TTC549 (cell line): ENCODE results near the gene NR4A3.

Source experiments
- FAIRE-seq: peaks from 2 replicates; lab custom pipeline; 2012; peaks lifted over from hg19 to GRCh38; lab: Jason Lieb, UNC

Gene NR4A3

DNA sequence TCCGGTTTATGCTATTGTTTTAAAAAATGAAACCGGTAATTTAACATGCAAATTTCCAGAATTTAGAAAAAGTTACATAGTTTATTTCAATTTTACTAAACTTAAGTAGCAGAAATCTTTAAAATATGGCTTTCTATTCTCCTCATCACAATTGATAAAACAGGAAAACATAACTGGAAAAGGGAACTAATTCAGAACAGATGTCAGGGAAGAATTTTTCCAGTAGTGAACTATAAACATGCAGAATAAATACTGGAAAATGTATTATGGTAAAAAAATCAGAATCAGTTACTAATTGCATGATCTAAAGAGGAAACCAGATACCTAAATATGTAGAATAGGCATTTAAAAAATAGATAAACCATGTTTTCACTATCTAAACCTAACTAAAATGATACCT, 7.3 kb upstream of the NR4A3 start:
- FAIRE-seq: no peak

DNA sequence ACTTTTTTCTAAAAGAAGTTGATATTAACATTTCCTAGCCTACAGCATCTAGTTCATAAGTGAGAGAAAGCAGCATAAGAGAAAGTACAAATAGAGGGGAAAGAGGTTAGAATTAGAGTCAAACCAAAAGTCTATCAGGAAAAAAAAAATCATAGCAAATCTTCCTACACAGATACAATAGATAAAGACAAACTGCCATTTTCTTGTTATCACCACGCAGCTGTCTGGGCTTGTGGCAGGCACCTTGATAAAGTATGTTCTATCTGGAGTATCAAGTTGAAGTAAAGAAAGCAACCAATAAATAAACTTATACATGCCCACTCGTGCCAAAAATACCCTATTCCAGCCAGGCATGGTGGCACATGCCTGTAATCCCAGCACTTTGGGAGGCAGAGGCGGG, 5.3 kb upstream of the NR4A3 start:
- no peak for FAIRE-seq

DNA sequence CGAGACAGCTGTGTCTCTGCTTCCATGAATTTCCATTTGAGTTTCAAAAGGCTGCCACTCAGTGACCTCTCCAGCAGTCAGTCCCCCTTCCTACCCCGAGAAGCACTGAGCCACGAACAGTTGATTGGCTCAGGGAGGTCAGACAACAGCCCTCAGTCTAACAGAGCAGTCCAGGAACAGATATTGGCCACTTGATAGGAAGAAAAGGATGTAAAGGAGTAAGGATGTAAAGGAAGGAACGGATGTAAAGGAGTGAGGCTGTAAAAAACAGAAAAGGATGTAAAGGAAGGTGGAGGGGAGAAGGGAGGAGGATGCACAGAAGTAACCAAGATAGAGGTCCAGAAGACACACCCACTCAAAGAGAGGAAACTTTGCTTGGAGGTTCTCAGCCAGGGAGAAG, 3.2 kb upstream of the NR4A3 start:
- FAIRE-seq: no peak

DNA sequence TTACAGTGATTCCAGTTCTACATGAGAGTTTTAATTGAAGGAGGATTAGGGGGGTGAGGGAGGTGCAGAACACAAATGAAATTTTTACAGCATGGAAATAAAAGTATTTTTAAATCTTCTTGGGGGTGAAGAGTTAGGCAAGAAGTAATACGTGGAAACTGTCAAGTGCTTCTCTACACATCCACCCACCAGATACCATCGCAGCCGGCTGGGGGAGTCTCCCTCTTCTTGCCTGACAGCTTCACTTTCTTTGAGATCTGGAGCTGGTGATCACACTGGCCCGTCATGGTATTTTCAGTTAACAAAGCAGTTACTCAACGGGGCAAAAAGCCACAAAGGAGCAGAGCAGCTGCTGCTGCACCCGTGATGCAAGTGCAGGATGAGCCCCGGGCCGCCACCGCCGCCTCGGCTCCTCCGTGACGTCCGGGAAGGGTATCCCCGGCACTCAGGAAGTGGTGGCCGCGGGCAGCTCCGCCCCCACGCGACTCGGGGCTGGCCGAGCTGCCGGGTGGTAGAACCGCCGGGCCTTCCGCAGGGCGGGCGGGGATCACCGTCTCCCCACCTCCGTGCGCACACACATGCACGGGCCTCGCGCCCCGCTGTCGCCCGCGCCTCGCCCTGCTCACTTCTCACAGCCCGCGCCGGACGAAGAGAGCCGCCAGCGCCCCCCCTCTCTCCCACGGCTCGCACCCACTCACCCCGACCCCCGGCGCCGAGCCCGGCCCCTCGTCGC, 2.4 kb upstream of the NR4A3 start:
- FAIRE-seq: no peak

DNA sequence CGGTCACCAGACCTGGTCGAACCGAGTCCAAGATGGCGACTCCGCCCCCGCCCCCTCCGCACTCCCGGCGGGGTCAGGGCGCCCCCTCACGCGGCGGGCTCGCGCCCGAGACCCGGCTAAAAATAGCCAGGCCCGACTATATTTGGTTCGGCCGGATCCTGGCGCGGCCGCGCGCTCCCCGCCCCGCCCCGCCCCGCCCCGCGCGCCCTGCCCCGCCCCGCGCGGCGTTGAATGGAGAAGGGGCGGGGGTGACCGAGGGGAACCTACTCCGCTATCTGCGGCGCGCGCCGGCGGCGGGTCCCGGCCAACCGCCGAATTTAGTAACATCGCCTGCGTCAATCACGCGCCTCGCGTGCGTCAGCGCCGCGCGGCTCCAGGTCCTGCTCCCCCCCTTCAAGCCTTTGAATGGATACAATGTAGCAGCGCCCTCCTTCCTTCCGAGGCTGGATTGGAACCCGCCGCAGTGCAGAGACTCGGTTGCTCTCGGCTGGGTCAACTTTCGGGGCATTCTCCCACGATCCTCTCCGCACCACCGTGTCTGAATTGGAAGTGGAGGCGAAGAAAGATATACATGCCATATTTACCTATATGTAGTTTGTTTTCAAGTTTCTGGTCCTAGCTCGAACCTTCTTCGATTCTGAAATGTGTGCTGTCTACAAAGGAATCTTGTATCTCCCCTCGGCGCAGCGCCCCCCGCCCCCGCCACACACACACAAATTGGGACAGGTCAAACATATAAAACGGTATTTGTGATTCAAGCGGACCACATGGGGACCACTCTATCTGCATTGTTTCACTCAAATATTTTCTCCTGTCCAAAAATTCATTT, 1.6 kb upstream of the NR4A3 start:
- no peak for FAIRE-seq

DNA sequence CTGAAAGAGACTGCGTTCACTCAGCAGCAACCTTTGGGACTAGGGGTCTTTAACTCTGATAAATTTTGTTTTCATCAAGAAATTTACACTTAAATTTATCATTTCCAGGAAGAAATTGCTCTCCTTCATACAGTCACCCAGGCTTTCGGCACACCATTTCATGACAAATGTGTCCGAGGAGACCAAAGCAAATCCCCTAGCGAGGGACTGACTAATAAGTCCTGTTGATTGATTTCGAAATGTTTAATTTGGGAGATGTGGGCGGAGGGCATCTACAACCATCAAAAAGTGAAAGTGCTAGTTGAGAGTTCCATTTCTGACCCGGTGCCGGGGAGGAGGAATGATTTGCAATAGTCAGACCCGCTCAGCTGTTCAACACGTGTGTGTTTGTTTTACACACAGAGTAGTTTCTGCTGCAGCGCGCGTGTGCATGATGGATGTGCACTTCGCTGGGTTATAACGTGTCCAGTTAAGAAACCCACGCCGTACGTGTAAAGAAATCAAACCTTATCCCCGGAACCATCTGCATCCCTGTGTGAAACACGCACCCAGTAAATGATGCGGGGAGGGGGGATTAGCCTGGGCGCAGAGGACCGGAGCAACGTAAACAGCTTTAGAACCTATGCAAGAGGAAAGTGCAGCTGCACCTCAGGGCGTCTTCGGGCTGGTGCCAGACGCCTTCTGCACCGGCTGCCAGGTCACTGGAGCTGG, 845 bp upstream of the NR4A3 start:
- FAIRE-seq: no peak

DNA sequence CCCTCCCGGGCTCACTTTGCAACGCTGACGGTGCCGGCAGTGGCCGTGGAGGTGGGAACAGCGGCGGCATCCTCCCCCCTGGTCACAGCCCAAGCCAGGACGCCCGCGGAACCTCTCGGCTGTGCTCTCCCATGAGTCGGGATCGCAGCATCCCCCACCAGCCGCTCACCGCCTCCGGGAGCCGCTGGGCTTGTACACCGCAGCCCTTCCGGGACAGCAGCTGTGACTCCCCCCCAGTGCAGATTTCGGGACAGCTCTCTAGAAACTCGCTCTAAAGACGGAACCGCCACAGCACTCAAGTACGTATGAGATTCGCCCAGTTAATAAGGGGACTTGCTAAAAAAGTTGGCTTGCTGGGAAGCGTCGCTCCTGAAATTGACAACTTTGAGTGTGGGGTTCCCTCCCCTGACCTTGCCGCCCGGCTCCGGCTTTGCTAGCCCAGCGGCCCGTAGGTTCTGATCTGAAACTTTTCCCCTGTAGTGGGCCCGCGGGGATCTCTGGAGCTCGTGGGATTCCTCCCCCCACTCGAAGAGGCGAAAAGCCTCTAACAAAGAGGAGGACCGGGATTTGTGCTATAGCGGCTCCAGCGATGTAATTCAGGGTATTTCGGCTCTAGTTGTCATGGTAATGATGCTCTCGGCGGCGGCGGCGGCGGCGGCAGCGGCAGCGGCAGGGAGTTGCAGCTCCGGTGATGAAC, 572 bp downstream of the NR4A3 start:
- no peak for FAIRE-seq

GRCh38 chr9:99822806-99823591, 1.3 kb downstream of the NR4A3 start:
- FAIRE-seq: no peak

DNA sequence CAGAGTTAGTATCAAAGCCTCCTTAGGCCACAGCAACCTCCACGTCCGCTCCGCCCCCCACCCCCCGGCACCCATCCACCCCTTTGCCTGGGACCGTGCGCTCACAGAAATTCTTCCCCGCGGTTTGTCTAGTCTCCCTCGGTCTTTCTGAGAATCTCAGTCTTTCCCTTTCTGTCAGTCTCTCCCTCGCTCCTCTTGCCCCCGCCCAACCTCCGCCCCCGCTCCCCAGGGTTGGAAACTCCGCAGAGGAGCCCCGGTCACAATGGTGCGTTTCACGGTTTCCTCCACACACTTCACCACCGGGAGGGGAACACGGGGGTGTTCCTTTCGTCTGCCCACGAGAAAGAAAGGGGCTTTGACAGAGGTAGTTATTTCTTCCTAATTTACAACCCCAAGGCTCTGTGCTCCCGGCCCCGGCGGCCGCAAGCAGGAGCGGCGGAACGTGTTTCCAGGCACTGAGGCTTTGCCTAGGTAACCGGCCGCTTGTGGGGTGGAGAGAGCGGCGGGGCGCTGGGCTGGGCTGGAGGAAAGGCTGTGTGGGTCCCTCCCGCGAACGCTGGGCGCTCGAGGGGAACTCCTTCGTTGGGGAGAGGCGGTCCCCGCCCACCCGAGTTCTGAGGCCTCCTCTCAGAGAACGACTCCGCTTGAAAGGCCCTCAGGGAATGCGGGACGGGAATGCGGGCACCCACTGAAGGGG, 2.1 kb downstream of the NR4A3 start:
- no peak for FAIRE-seq

- FAIRE-seq: no peak
These were observed 2.9 kb downstream of the NR4A3 start for GRCh38 chr9:99824378-99825171.

- no peak for FAIRE-seq
These were observed 3.7 kb downstream of the NR4A3 start for GRCh38 chr9:99825172-99826046.

DNA sequence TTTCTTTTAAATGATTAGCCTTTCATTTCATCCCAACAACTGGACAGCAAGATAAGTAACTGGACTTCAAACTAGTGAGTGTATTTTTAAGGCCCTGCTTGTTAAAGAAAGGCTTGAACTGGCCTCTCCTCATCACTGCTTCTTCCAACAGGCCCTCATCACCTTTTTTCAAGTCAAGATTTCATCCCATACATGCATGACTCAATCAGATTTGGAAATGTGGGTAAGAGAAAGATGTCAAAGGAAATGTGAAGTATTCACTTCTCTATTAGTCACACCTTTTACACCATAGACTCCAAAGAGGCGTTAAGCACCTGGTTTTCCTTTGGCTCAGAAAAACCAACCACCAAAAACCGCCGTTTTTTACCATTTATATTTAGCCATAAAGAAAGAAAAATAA, 4.9 kb downstream of the NR4A3 start:
- FAIRE-seq: no peak

DNA sequence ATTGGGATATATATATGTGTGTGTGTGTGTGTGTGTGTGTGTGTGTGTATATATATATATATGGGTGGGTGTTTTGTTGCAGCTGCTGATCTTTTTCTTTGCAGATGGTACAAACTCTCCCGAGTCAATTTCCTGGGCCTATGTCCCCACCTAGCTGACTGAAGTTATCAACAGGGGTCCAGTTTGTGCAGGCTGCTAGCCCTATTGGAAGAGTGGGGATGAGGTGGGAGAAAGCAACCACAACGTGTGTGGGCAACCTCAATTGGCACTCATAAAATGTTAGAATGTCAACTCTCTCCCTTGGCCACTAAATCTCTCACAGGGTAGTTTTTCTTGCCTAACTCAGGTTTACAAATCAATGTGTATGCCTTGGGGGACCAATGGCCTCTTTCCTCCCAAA, 5.6 kb downstream of the NR4A3 start:
- FAIRE-seq: no peak

DNA sequence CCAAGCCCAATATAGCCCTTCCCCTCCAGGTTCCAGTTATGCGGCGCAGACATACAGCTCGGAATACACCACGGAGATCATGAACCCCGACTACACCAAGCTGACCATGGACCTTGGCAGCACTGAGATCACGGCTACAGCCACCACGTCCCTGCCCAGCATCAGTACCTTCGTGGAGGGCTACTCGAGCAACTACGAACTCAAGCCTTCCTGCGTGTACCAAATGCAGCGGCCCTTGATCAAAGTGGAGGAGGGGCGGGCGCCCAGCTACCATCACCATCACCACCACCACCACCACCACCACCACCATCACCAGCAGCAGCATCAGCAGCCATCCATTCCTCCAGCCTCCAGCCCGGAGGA, 6.3 kb downstream of the NR4A3 start:
- FAIRE-seq: no peak

- no peak for FAIRE-seq
These were observed 6.9 kb downstream of the NR4A3 start for GRCh38 chr9:99828417-99829176.

GRCh38 chr9:99831857-99832557, 10.3 kb downstream of the NR4A3 start:
- no peak for FAIRE-seq

GRCh38 chr9:99832558-99832864, 10.8 kb downstream of the NR4A3 start:
- no peak for FAIRE-seq

GRCh38 chr9:99833735-99834134, 12.1 kb downstream of the NR4A3 start:
- FAIRE-seq: no peak
